Body of pancreas (tissue), 4 donors: Measurements from ENCODE around the gene MAP4K5. TPM values are rescaled to one million over a fixed set of nuclear protein-coding genes. Genes with fewer than 3 reads are reported as not detected.

ENCODE experiments used
- ATAC-seq: fragments of 150-250 bp; one replicate; pipeline ENCODE4 v1.9.1; 2016
- DNase-seq, 4 donors: peaks; one replicate each; pipeline ENCODE4 v3.0.0-alpha.2; 2019
- H3K27ac ChIP-seq, 4 donors: fragments of 200-600 bp; sonication (generic); 1 replicate in 3 of 4; 2 replicates in 1 of 4; pipeline versions ENCODE4 v1.5.1 to v1.6.1; 2016 to 2019; ENCODE audit warnings: mild to moderate bottlenecking in 1 of 4, mixed read lengths in 1 of 4, moderate library complexity in 1 of 4
- H3K27me3 ChIP-seq, 2 donors: fragments of 200-600 bp; sonication (generic); one replicate each; pipeline ENCODE4 v1.6.0; 2016; ENCODE audit warnings: mild to moderate bottlenecking in 1 of 2
- H3K36me3 ChIP-seq, 2 donors: fragments of 200-600 bp; sonication (generic); replicated peaks in 1 of 2; 2 replicates each; pipeline ENCODE4 v1.5.1; 2016; ENCODE audit warnings: low read depth in 2 of 2; ENCODE audit not compliant: insufficient read depth in 1 of 2
- H3K4me1 ChIP-seq: fragments of 200-600 bp; sonication (generic); one replicate; pipeline ENCODE4 v1.6.0; 2016
- H3K4me3 ChIP-seq, 2 donors: fragments of 200-600 bp; sonication (generic); 1 replicate in 1 of 2; 2 replicates in 1 of 2; pipeline ENCODE4 v1.5.1; 2016 to 2019
- H3K9me3 ChIP-seq, 3 donors: fragments of 200-600 bp; sonication (generic); 1 replicate in 2 of 3; 2 replicates in 1 of 3; pipeline ENCODE4 v1.5.1; 2016
- POLR2A ChIP-seq, 3 donors: fragments of 450-650 bp; IDR thresholded peaks; one replicate each; pipeline ENCODE4 v1.6.1; 2016; ENCODE audit warnings: antibody characterized with exemption in 3 of 3, mild to moderate bottlenecking in 2 of 3
- WGBS, 2 donors: methylation state at CpG; one replicate each; pipeline ENCODE4 v1.1.5; 2017; 5-methylcytosine and 5-hydroxymethylcytosine counted together
- intact Hi-C: fragments of 100-400 bp; cut with DNase I; formaldehyde crosslinking; loops from one replicate; pipeline ENCODE4 v1.15.1; 2023
- total RNA-seq, 2 donors: library from RNA; depleted of rRNA; stranded (reverse); fragments of >200 nt; gene quantifications; one replicate each; pipeline ENCODE4 v1.1.0, GENCODE V29; 2016
- TF ChIP-seq, protein P1 (sequence below), 7 experiments: fragments of 450-650 bp in 4 of 7; fragments of 200-600 bp in 3 of 7; sonication (generic) in 3 of 7; IDR thresholded peaks; one replicate each; pipeline ENCODE4 v1.5.1; 2016 to 2019; ENCODE audit warnings: antibody characterized with exemption in 7 of 7

MAP4K5 gene
- total RNA-seq, 2 donors from 2014 or later = 111 to 159 TPM

DNA sequence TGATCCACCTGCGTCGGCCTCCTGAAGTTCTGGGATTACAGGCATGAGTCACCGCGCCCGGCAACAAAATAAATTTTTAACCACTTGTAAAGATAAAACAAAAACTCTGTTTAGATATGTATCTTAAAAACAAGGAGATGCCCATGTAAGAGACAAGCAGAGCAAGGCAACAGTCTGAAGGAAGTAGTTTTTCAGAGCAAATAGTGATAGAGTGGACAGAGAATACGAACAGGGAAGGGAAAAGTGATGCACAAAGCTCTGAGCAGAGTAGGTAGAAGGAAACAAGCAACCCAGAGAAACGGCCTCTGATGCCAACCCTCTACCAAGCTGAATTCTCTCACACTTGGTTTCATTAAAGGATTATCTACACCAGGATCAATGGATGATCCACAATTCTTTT is 110.9 kb downstream of the MAP4K5 start:
- H3K27me3 ChIP-seq = no peaks in the 10 kb centered on the region
- no peak for TF ChIP-seq POLR2A (IDR thresholded peaks at IDR 0.05)
- TF ChIP-seq, protein P1, sequence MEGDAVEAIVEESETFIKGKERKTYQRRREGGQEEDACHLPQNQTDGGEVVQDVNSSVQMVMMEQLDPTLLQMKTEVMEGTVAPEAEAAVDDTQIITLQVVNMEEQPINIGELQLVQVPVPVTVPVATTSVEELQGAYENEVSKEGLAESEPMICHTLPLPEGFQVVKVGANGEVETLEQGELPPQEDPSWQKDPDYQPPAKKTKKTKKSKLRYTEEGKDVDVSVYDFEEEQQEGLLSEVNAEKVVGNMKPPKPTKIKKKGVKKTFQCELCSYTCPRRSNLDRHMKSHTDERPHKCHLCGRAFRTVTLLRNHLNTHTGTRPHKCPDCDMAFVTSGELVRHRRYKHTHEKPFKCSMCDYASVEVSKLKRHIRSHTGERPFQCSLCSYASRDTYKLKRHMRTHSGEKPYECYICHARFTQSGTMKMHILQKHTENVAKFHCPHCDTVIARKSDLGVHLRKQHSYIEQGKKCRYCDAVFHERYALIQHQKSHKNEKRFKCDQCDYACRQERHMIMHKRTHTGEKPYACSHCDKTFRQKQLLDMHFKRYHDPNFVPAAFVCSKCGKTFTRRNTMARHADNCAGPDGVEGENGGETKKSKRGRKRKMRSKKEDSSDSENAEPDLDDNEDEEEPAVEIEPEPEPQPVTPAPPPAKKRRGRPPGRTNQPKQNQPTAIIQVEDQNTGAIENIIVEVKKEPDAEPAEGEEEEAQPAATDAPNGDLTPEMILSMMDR (IDR thresholded peaks at IDR 0.05) = no peak
- ATAC-seq (no peak), DNase-seq (no peak)
- no peak overlapping the region for H3K4me3 ChIP-seq
- 93 to 94% methylated on average over 7 of the region's 7 CpGs for WGBS, 2 donors
- no peak overlapping the region for H3K27ac ChIP-seq
- H3K9me3 ChIP-seq = no peaks in the 10 kb centered on the region
- H3K4me1 ChIP-seq = no peaks in the 10 kb centered on the region
- intact Hi-C loops = no loop called here
- H3K36me3 ChIP-seq = peaks cover 3 to 10% of the 10 kb centered on the region in 2 donors

DNA sequence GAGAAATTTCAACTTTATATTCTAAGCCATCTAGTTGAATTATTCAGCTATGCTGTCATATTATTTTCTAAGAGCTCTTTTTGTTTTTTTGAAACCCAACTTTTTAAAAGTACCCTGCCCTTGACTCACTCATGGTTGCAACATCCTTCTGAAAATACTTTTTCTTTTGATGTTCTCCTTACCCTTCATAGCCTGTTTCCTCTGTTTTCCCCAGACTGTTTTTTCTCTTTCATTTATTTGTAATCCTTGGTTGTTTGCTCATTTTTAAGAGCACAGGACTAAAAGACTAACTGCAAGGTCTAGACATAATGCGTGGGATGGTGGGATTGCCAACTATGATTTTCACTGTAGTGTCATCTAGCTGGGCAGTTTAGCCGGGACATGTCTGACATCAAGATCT is 114.5 kb downstream of the MAP4K5 start:
- H3K9me3 ChIP-seq = no peaks in the 10 kb centered on the region
- H3K36me3 ChIP-seq = peaks cover 0 to 5% of the 10 kb centered on the region in 2 donors
- DNase-seq (no peak), ATAC-seq (no peak)
- 94 to 95% methylated on average over 2 of the region's 2 CpGs for WGBS, 2 donors
- no peak overlapping the region for H3K4me3 ChIP-seq
- intact Hi-C loops = no loop called here
- no peaks in the 10 kb centered on the region for H3K4me1 ChIP-seq
- TF ChIP-seq, protein P1 (IDR thresholded peaks at IDR 0.05) = no peak
- no peak for TF ChIP-seq POLR2A (IDR thresholded peaks at IDR 0.05)
- no peak overlapping the region for H3K27ac ChIP-seq
- H3K27me3 ChIP-seq = no peaks in the 10 kb centered on the region

DNA sequence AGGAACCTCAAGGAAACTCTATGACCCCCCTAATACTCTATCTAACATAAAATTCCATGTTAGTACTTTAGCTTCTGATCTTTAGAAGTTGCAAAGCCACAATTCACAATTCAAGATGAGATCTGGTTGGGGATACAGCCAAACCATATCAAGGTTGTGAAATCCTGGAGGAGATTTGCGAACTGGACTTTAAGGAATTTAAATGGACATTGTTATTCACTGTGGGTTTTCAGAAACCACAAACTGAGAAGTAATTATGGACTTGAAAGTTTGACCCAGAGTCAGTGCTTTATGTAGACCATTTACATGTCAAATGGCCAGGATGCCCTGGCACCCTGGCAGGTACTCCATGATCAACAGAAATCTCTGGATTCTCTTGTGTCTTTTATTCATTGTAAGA is 121.4 kb downstream of the MAP4K5 start:
- TF ChIP-seq POLR2A (IDR thresholded peaks at IDR 0.05) = no peak
- intact Hi-C loops = no loop called here

DNA sequence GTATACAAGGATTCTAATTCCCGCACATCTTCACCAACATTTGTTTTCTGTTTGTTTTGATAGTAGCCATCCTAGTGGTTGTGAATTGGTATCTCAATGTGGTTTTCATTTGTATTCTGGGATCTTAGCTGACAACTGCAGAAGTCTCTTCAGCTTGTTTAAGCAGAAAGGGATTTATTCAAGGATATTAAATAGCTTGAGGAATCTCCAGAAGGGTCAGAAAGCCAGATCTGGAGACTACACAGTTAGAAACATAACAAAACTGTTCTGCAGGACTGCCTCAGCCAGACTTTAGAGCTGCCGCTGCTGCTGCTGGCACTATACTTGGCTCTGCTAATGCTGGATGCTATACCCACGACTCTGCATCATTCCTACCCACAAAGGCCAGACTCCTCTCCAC is 122.3 kb downstream of the MAP4K5 start:
- Histone ChIP-seq H3K27me3 (no peaks in the 10 kb centered on the region), H3K36me3 (no peaks in the 10 kb centered on the region), H3K4me3 (no peak overlapping the region), H3K9me3 (no peaks in the 10 kb centered on the region), H3K27ac (no peak overlapping the region), H3K4me1 (no peaks in the 10 kb centered on the region)
- intact Hi-C loops = no loop called here
- DNase-seq (no peak), ATAC-seq (no peak)
- TF ChIP-seq, protein P1 (IDR thresholded peaks at IDR 0.05) = no peak
- TF ChIP-seq POLR2A (IDR thresholded peaks at IDR 0.05) = no peak
- WGBS, 2 donors = 91% methylated on average over 3 of the region's 3 CpGs

More for the DNA sequence above, 121.4 kb downstream of the MAP4K5 start:
- DNase-seq (no peak), ATAC-seq (no peak)
- H3K36me3 ChIP-seq = no peaks in the 10 kb centered on the region
- no peaks in the 10 kb centered on the region for H3K4me1 ChIP-seq
- H3K9me3 ChIP-seq = no peaks in the 10 kb centered on the region
- H3K27ac ChIP-seq = no peak overlapping the region
- no peaks in the 10 kb centered on the region for H3K27me3 ChIP-seq
- 78 to 88% methylated on average over 1 of the region's 1 CpG for WGBS, 2 donors
- no peak overlapping the region for H3K4me3 ChIP-seq

DNA sequence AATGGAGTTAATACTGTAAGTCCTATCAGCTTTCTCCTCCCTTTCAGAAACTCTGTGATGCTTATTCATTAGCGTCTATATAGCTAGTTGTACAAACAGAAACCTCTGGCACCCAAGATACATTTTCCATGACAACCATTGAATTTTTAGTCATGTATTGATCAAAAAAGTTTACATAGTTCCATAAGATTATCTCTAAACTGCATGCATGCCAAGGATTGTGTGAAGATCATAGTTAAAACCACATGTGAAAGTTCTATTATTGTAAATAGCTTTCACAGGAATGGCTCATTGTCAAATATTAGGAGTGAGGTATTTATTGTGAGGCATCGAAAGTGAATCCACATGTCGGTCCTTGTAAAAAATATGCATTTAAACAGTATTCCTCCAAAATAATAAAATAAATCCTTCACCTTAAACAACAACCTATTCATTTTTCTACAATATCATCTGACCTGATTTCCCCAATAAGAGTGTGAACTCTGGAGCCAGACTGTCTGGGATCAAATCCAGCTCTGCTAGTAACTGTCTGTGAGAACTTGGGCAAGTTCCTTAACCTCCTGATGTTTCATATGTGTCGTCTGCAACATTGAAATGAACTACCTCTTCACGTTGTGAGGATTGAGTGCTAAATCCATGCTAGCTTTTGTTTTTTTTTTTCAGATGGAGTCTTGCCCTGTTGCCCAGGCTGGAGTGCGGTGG is 125.1 kb downstream of the MAP4K5 start:
- DNase-seq = peak in 2 of 4 donors; percentile 22 to 29
- Histone ChIP-seq H3K9me3 (no peaks in the 10 kb centered on the region), H3K27ac (no peak overlapping the region), H3K36me3 (no peaks in the 10 kb centered on the region), H3K4me3 (no peak overlapping the region), H3K27me3 (no peaks in the 10 kb centered on the region), H3K4me1 (no peaks in the 10 kb centered on the region)
- ATAC-seq = peak; percentile 50
- intact Hi-C loops = no loop called here
- WGBS, 2 donors = 36 to 48% methylated on average over 6 of the region's 6 CpGs
- TF ChIP-seq, protein P1 (IDR thresholded peaks at IDR 0.05) = no peak
- no peak for TF ChIP-seq POLR2A (IDR thresholded peaks at IDR 0.05)
